HepG2 (cell line): Measurements from ENCODE around the gene VAV2. TPM values are rescaled to one million over a fixed set of nuclear protein-coding genes. Genes with fewer than 3 reads are reported as not detected.

ENCODE experiments used
- ATAC-seq: fragments of 200-7000 bp; cut with Tn5 transposase; 3 replicates; pipeline ENCODE4 v1.9.1; 2020; ENCODE audit warnings: mild to moderate bottlenecking, moderate library complexity
- BruUV-seq: library from RNA; stranded (reverse); fragments of 400-500 nt; replicated peaks from 2 replicates; lab custom pipeline; 2021; lab: Mats Ljungman, UMichigan
- CTCF ChIA-PET: fragments of 300-600 bp; formaldehyde crosslinking; extraction: SDS; loops from one replicate; lab custom pipeline; 2021; ENCODE audit warnings: low total read pairs, inconsistent platforms, low intra/inter-chr PET ratio; lab: Yijun Ruan, JAX
- POLR2A ChIA-PET: fragments of 350-600 bp; sonication (Branson Sonifier 250); formaldehyde crosslinking; loops from one replicate; lab custom pipeline; 2020; ENCODE audit warnings: antibody characterized with exemption, inconsistent platforms; lab: Yijun Ruan, JAX
- DNase-seq: peaks from one replicate; pipeline ENCODE4 v3.0.0-alpha.2; 2015; ENCODE audit warnings: low spot score
- FAIRE-seq: peaks from 3 replicates; lab custom pipeline; 2011; peaks lifted over from hg19 to GRCh38; lab: Jason Lieb, UNC
- H2AFZ ChIP-seq: one replicate; pipeline ENCODE4 v1.6.1; 2011; ENCODE audit warnings: low read length, inconsistent platforms
- H3K27ac ChIP-seq: fragments of 300-600 bp; 3 replicates; pipeline ENCODE4 v1.8.0; 2011; ENCODE audit warnings: mixed run types, mild to moderate bottlenecking, mixed read lengths, low read length, inconsistent platforms; ENCODE audit not compliant: insufficient read depth; ENCODE audit errors: extremely low read length
- H3K27me3 ChIP-seq, 2 experiments: fragments of 200-600 bp in 1 of 2; 2 replicates in 1 of 2; 3 replicates in 1 of 2; pipeline versions ENCODE4 v1.6.0 to v1.8.0; 2011; ENCODE audit warnings: low read length in 2 of 2, mild to moderate bottlenecking in 2 of 2, moderate library complexity in 2 of 2, inconsistent platforms in 1 of 2; ENCODE audit not compliant: insufficient read depth in 2 of 2, control insufficient read depth in 1 of 2
- H3K36me3 ChIP-seq, 2 experiments: fragments of 200-600 bp in 1 of 2; replicated peaks in 1 of 2; 2 replicates in 1 of 2; 3 replicates in 1 of 2; pipeline versions ENCODE4 v1.5.1 to v1.8.0; 2011; ENCODE audit warnings: low read length in 2 of 2, inconsistent platforms in 1 of 2; ENCODE audit not compliant: insufficient read depth in 2 of 2, control insufficient read depth in 1 of 2
- H3K4me1 ChIP-seq: 2 replicates; pipeline ENCODE4 v1.5.1; 2012; ENCODE audit warnings: low read length, inconsistent platforms; ENCODE audit not compliant: insufficient read depth
- H3K4me2 ChIP-seq: 2 replicates; pipeline ENCODE4 v1.6.0; 2011; ENCODE audit warnings: low read depth, low read length, inconsistent platforms
- H3K4me3 ChIP-seq, 3 experiments: fragments of 200-600 bp in 1 of 3; sonication (generic), shearing (Covaris generic) in 1 of 3; replicated peaks in 1 of 3; 2 replicates each; pipeline ENCODE4 v1.5.1; 2011 to 2016; ENCODE audit warnings: low read length in 3 of 3, inconsistent platforms in 2 of 3, low read depth in 2 of 3, mild to moderate bottlenecking in 2 of 3, control low read depth in 1 of 3, mixed read lengths in 1 of 3; ENCODE audit not compliant: insufficient read depth in 1 of 3
- H3K79me2 ChIP-seq: one replicate; pipeline ENCODE4 v1.6.1; 2011; ENCODE audit warnings: low read length, inconsistent platforms; ENCODE audit not compliant: insufficient read depth
- H3K9ac ChIP-seq: 2 replicates; pipeline ENCODE4 v1.6.0; 2011; ENCODE audit warnings: mild to moderate bottlenecking, low read depth, low read length, inconsistent platforms; ENCODE audit not compliant: insufficient read depth
- H3K9me3 ChIP-seq: 2 replicates; pipeline ENCODE4 v1.5.1; 2012; ENCODE audit warnings: mild to moderate bottlenecking, low read length
- H4K20me1 ChIP-seq: 2 replicates; pipeline ENCODE4 v1.6.0; 2011; ENCODE audit warnings: inconsistent platforms, mild to moderate bottlenecking, low read length, moderate library complexity; ENCODE audit not compliant: insufficient read depth
- AGO2 ChIP-seq: fragments of 200-400 bp; formaldehyde crosslinking; optimal IDR thresholded peaks from 2 replicates; pipeline ENCODE3; 2017; ENCODE audit warnings: mild to moderate bottlenecking, low read depth, low read length, moderate library complexity
- RARG ChIP-seq: sonication (generic); formaldehyde crosslinking; IDR thresholded peaks from 2 replicates; pipeline ENCODE4 v1.4.0; 2020; ENCODE audit warnings: low read depth, mild to moderate bottlenecking, missing genetic modification reagents
- SIX1 ChIP-seq: sonication (generic); formaldehyde crosslinking; IDR thresholded peaks from 2 replicates; pipeline ENCODE4 v1.4.0; 2020; ENCODE audit warnings: missing genetic modification reagents, borderline replicate concordance
- ZBTB1 ChIP-seq: sonication (generic); formaldehyde crosslinking; IDR thresholded peaks from 2 replicates; pipeline ENCODE4 v1.4.0; 2020; ENCODE audit warnings: missing genetic modification reagents, borderline replicate concordance
- WGBS: methylation state at CpG from one replicate; pipeline ENCODE4 v1.1.6; 2017; ENCODE audit warnings: low lambda C conversion rate; 5-methylcytosine and 5-hydroxymethylcytosine counted together
- in situ Hi-C: cut with HindIII; loops from 2 replicates; pipeline ENCODE4 v1.10.0; 2017; ENCODE audit warnings: low pct_unique_long_range_greater_than_20kb; ENCODE audit not compliant: extremely low pct_ligation_motif_present
- intact Hi-C: fragments of 100-400 bp; cut with micrococcal nuclease; formaldehyde crosslinking; loops from one replicate; pipeline ENCODE4 v1.10.0; 2022; ENCODE audit not compliant: unreplicated experiment
- polyA plus RNA-seq, 8 experiments: library from polyadenylated mRNA; depleted of rRNA in 3 of 8; stranded (reverse) in 7 of 8; unstranded in 1 of 8; fragments of >200 nt; fragmentation: Illumina TruSeq in 4 of 8; extraction: Trizol in 4 of 8; gene quantifications; 2 replicates each; pipeline versions ENCODE4 v1.2.1 to v1.2.3, GENCODE V29; 2011 to 2016; ENCODE audit warnings: low read depth in 4 of 8, missing spikeins in 1 of 8, mixed read lengths in 1 of 8; ENCODE audit not compliant: insufficient read depth in 1 of 8
- total RNA-seq, 5 experiments: library from RNA; depleted of rRNA; stranded (reverse); fragments of >200 nt; fragmentation: Illumina TruSeq; extraction: Trizol; gene quantifications; 2 replicates each; pipeline ENCODE4 v1.2.3, GENCODE V29; 2016; ENCODE audit warnings: low read depth in 1 of 5
- TF ChIP-seq, protein P1 (sequence below): sonication (generic); formaldehyde crosslinking; IDR thresholded peaks from 2 replicates; pipeline ENCODE4 v1.4.0; 2020; ENCODE audit warnings: missing genetic modification reagents, mild to moderate bottlenecking, borderline replicate concordance

VAV2 gene
- total and polyA plus RNA-seq, 2 of the 13 experiments (the other 11 are each of a cell fraction or from before 2014, with no cell fraction given) = 22.5 to 22.9 TPM

- TF ChIP-seq, protein P1, sequence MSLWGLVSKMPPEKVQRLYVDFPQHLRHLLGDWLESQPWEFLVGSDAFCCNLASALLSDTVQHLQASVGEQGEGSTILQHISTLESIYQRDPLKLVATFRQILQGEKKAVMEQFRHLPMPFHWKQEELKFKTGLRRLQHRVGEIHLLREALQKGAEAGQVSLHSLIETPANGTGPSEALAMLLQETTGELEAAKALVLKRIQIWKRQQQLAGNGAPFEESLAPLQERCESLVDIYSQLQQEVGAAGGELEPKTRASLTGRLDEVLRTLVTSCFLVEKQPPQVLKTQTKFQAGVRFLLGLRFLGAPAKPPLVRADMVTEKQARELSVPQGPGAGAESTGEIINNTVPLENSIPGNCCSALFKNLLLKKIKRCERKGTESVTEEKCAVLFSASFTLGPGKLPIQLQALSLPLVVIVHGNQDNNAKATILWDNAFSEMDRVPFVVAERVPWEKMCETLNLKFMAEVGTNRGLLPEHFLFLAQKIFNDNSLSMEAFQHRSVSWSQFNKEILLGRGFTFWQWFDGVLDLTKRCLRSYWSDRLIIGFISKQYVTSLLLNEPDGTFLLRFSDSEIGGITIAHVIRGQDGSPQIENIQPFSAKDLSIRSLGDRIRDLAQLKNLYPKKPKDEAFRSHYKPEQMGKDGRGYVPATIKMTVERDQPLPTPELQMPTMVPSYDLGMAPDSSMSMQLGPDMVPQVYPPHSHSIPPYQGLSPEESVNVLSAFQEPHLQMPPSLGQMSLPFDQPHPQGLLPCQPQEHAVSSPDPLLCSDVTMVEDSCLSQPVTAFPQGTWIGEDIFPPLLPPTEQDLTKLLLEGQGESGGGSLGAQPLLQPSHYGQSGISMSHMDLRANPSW = no peak
- no peak for TF ChIP-seq ZBTB1 (CRISPR knock-in tag)
These were observed 155.9 kb downstream of the VAV2 start (continued) for GRCh38 chr9:133836001-133836758.

DNA sequence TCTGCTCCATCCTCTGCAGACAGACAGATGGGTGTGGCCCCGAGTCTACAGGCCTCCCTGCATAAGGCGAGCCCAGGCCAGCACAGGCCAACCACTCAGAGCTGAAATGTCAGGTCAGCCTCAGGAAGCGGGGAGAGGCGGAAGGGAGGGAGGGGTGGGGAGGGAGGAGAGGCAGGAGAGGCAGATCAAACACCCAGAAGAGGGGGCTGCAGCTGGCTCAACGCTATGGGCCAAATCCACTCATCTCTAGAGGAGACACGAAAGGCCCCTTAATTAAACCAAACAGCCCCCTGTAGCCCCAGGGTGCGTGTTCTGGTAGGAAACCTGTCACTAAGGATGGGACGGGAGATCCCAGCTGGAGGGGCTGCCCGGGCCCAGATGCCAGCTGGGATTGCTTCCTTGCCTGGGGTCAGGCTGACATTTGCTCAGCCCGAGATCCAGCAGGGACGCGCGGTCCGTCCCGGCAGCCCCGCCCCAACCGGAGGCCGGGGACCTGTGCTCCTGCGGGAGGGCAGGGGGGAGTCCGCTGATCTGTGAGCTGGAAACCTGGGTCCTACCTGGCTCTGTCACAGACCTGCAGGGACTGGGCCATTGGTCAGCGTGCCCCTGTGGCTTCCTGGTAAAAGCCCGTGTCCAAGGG is 156.7 kb downstream of the VAV2 start:
- no peak for DNase-seq
- Histone ChIP-seq H3K4me3 (no peak overlapping the region), H3K4me2 (no peak overlapping the region)
- peak; percentile 80 for TF ChIP-seq AGO2
- no peak for TF ChIP-seq RARG
- TF ChIP-seq SIX1 (CRISPR knock-in tag) = no peak
- TF ChIP-seq, all 625 proteins: peak for 1
- no TSS peak for BruUV-seq
- FAIRE-seq (no peak), ATAC-seq (no peak)
- Histone ChIP-seq H3K27ac (no peak overlapping the region), H3K27me3 (no peaks in the 10 kb centered on the region), H3K36me3 (peaks cover 5 to 25% of the 10 kb centered on the region in 2 experiments; a peak in 4 of 5 replicates), H2AFZ (no peak overlapping the region), H4K20me1 (peaks cover 26% of the 10 kb centered on the region; the same call in 1 of the 2 replicates), H3K4me1 (peaks cover 11% of the 10 kb centered on the region), H3K9me3 (no peaks in the 10 kb centered on the region), H3K9ac (no peak overlapping the region), H3K79me2 (peaks cover 9% of the 10 kb centered on the region)
- intact Hi-C loops (no loop called here), in situ Hi-C loops (no loop called here)
- ChIA-PET CTCF (no interaction called here), POLR2A (no interaction called here)
- WGBS = 97% methylated on average over 6 of the region's 22 CpGs
